ENCODE data around the gene TIGD3.
A peak's percentile ranks its signal among the peaks of the same experiment; 100 is the strongest.

Gene TIGD3

DNA sequence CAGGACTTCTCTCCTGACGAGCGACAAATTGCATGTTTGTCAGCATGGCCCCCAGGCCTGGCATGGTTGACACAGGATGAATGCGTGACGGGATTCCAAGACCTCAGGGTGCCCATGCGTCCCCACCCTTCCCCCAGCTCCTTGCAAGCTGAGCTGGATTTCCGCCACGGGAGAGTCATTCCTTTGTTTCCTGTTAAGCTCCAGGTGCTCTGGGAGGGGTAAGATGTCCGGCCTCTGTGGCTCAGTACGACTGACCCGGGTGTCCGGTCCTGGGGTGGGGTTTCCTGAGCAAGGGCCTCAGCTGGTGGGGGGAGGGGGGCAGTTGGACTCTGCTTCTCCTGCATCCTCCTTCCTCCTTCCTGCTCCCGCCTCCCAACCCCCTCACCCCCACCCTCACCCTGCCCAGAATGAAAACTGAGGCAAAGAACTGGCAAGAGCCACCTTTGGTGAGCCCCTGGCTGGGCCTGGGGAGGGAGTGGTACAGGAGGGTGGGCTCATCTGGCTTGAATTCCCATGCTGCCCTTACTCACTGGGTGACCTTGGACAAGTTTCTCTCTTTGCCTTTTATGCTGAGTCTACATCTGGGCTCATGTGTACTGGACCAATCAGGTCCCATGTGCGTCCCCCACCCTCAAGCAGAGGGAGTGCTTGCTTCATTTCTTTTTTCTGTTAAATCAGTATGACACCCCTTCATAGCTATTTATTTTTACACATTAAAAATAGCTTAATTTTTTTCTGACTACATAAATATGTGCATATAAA is 37.3 kb upstream of the TIGD3 start:
- DNase-seq (ENCODE audit: low read depth) = peak; percentile 67
- H3K4me3 ChIP-seq (ENCODE audit: control insufficient read depth, low read depth, low read length) = peak overlapping the region; percentile 59
- TF ChIP-seq, protein P1, sequence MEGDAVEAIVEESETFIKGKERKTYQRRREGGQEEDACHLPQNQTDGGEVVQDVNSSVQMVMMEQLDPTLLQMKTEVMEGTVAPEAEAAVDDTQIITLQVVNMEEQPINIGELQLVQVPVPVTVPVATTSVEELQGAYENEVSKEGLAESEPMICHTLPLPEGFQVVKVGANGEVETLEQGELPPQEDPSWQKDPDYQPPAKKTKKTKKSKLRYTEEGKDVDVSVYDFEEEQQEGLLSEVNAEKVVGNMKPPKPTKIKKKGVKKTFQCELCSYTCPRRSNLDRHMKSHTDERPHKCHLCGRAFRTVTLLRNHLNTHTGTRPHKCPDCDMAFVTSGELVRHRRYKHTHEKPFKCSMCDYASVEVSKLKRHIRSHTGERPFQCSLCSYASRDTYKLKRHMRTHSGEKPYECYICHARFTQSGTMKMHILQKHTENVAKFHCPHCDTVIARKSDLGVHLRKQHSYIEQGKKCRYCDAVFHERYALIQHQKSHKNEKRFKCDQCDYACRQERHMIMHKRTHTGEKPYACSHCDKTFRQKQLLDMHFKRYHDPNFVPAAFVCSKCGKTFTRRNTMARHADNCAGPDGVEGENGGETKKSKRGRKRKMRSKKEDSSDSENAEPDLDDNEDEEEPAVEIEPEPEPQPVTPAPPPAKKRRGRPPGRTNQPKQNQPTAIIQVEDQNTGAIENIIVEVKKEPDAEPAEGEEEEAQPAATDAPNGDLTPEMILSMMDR (IDR thresholded peaks at IDR 0.05; ENCODE audit: control insufficient read depth, insufficient read depth, low read depth, low read length, missing control alignments) = no peak

DNA sequence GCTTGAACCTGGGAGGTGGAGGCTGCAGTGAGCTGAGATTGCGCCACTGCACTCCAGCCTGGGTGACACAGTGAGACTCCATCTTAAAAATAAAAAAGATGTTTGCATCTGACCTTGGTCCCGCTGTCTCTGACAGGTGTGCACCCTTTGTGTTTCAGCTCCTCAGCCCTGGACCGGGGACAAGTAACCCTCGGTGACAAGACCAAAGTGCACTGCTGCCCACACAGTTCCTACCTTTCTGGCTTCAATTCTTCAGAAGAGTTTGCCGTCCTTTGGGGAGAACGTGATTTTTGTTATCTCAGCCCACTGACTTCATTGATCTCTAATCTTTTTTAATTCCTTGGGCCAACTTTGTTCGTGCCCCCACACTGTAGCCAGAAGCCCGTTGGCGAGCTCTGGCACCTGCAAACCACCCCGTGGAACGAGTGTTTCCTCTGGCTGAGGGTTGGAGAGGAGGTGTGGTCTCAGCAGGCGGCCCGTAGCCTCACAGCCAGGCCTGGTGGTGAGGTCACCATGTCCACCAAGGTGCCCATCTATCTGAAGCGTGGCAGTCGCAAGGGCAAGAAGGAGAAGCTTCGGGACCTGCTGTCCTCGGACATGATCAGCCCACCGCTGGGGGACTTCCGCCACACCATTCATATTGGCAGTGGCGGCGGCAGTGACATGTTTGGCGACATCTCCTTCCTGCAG is 34.0 kb upstream of the TIGD3 start:
- TF ChIP-seq, protein P1 (IDR thresholded peaks at IDR 0.05; ENCODE audit: control insufficient read depth, insufficient read depth, low read depth, low read length, missing control alignments) = no peak
- no peak overlapping the region for H3K4me3 ChIP-seq (ENCODE audit: control insufficient read depth, low read depth, low read length)
- DNase-seq (ENCODE audit: low read depth) = no peak

DNA sequence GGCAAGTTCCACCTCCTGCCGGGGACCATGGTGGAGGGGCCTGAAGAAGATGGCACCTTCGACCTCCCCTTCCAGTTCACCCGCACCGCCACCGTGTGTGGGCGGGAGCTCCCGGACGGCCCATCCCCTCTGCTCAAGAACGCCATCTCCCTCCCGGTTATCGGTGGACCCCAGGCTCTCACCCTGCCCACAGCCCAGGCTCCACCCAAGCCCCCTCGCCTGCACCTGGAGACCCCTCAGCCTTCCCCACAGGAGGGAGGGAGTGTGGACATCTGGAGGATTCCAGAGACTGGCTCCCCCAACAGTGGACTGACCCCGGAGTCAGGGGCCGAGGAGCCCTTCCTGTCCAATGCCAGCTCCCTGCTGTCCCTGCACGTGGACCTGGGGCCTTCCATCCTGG is 33.5 kb upstream of the TIGD3 start:
- TF ChIP-seq, protein P1 (IDR thresholded peaks at IDR 0.05; ENCODE audit: control insufficient read depth, insufficient read depth, low read depth, low read length, missing control alignments) = no peak
- H3K4me3 ChIP-seq (ENCODE audit: control insufficient read depth, low read depth, low read length) = no peak overlapping the region
- no peak for DNase-seq (ENCODE audit: low read depth)

DNA sequence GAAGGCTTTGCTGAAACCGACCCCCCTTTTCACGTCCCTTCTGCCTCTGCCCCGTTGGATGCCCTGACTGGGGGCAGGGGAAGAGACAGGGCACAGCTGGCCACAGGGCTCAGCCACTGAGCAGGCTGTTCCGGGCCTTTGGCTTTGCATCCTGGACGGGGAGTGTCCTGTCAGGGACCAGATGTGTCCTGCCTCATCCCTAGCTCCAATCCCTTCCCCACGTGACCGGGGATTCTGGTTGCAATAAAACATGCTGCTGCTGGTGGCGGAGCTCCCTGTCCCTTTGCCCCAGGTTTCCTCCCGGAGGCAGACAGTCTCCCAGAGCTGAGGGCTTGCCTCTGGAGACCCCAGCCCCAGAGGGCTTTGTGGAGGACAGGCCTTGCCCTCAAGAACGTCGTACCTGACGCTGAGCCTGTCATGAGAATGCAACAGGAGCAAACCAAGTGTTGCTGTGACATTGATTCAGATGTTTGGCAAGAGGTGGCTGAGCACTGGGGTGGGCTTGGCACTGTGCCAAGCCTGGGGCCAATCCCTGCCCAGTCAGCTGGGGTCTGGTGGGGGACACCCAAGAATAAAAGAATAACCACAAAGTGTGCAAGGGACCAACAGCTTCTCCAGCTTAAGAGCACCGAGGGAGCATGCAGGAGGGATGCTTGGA is 32.6 kb upstream of the TIGD3 start:
- H3K4me3 ChIP-seq (ENCODE audit: control insufficient read depth, low read depth, low read length) = no peak overlapping the region
- no peak for DNase-seq (ENCODE audit: low read depth)
- TF ChIP-seq, protein P1 (IDR thresholded peaks at IDR 0.05; ENCODE audit: control insufficient read depth, insufficient read depth, low read depth, low read length, missing control alignments) = no peak

DNA sequence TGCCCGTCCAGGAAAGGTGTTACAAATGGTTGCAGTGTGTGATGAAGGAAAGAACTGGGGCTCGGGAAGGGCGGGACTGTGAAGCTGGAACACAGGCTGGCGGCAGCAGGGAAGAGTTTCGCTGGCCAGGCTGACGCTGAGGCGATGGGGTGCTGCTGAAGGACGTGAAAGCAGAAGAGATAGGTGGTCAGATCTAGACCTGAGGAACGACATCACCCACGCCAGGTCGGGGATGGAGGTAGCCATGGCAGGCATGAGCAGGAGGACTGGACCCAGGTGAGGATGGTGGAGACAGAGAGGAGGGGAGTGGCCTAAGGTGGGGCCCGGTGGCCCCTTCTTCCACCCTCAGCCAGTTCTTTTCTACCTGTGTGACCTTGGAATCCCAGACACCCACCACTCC is 30.7 kb upstream of the TIGD3 start:
- TF ChIP-seq, protein P1 (IDR thresholded peaks at IDR 0.05; ENCODE audit: control insufficient read depth, insufficient read depth, low read depth, low read length, missing control alignments) = no peak
- no peak overlapping the region for H3K4me3 ChIP-seq (ENCODE audit: control insufficient read depth, low read depth, low read length)
- DNase-seq (ENCODE audit: low read depth) = no peak

DNA sequence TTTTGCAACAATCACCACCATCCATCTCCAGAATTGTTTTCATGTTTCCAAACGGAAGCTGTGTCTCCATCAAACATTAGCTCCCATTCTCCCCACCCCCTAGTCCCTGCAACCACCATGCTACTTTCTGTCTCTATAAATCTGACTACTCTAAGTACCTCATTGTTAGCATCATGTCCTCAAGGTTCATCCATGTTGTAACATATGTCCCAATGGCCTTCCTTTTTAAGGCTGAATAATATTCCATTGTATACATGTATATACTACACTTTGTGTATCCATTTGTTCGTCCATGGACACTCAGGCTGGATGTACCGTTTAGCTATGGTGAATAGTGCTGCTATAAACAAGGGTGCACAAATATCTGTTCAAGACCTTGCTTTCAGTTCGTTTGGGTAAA is 29.1 kb upstream of the TIGD3 start:
- no peak for DNase-seq (ENCODE audit: low read depth)
- TF ChIP-seq, protein P1 (IDR thresholded peaks at IDR 0.05; ENCODE audit: control insufficient read depth, insufficient read depth, low read depth, low read length, missing control alignments) = no peak
- H3K4me3 ChIP-seq (ENCODE audit: control insufficient read depth, low read depth, low read length) = no peak overlapping the region

Measured in AG09309 (cell line).